Keratinocyte (primary cell): ENCODE measurements around the gene ZFP3.

Experiments used
- EZH2 ChIP-seq: IDR thresholded peaks from one replicate; pipeline ENCODE4 v1.6.1; 2012; ENCODE audit warnings: inconsistent platforms, mild to moderate bottlenecking, low read length, moderate library complexity
- TF ChIP-seq, protein P1 (sequence below), 3 experiments: IDR thresholded peaks in 1 of 3; conservative IDR thresholded peaks in 1 of 3; optimal IDR thresholded peaks in 1 of 3; 2 replicates in 2 of 3; 3 replicates in 1 of 3; pipeline versions ENCODE3 to v1.5.1; 2011; ENCODE audit warnings: low read length in 3 of 3, mild to moderate bottlenecking in 3 of 3, moderate library complexity in 2 of 3, control low read depth in 1 of 3, inconsistent platforms in 1 of 3; ENCODE audit not compliant: insufficient read depth in 2 of 3; ENCODE audit errors: extremely low read depth in 1 of 3

GRCh38 chr17:5045496-5045895, 32.8 kb upstream of the ZFP3 start:
- TF ChIP-seq, protein P1, sequence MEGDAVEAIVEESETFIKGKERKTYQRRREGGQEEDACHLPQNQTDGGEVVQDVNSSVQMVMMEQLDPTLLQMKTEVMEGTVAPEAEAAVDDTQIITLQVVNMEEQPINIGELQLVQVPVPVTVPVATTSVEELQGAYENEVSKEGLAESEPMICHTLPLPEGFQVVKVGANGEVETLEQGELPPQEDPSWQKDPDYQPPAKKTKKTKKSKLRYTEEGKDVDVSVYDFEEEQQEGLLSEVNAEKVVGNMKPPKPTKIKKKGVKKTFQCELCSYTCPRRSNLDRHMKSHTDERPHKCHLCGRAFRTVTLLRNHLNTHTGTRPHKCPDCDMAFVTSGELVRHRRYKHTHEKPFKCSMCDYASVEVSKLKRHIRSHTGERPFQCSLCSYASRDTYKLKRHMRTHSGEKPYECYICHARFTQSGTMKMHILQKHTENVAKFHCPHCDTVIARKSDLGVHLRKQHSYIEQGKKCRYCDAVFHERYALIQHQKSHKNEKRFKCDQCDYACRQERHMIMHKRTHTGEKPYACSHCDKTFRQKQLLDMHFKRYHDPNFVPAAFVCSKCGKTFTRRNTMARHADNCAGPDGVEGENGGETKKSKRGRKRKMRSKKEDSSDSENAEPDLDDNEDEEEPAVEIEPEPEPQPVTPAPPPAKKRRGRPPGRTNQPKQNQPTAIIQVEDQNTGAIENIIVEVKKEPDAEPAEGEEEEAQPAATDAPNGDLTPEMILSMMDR (optimal IDR thresholded peaks at IDR 0.05 in 1 of 3, IDR thresholded peaks at IDR 0.05 in 1 of 3, conservative IDR thresholded peaks at IDR 0.05 in 1 of 3; ENCODE audit: extremely low read depth in 1 of 3, insufficient read depth in 2 of 3, low read length in 3 of 3), result no peak
- no peak for TF ChIP-seq EZH2
